Measurements from ENCODE around the gene LMBR1.

DNA sequence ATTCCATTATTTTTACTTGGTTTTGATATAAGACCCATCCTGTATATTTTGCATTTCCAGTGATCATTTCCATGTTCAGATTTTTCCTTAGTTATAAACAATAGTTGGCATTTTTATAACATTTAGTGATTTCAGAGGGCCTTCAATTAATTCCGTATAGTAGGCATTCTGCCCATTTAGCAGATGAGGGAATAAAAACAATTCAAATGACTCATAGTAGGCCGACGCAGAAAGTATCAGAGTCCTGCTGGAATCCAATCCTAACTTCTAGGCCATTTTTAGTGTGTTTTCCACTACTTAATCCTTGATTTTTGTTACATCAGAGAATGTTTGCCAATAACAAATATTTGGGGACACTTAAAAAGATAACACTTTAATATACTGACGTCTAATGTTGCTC is 237.0 kb downstream of the LMBR1 start:
- TF ChIP-seq CTCF (IDR thresholded peaks at IDR 0.05) (no peak), POLR2A (IDR thresholded peaks at IDR 0.05) (no peak)
